NCI-H2171 (cell line): ENCODE results near the gene SEC24B.

Experiments used
- DNase-seq: peaks from one replicate; lab custom pipeline; 2025; lab: John Stamatoyannopoulos, UW

The SEC24B gene

GRCh38 chr4:109433205-109434006 lies at the start of gene SEC24B:
Gene SEC24B (plus strand): TSS chr4:109433815. CDS start chr4:109433870, 55 bp downstream.
- DNase-seq, result peak; percentile 51

GRCh38 chr4:109383823-109384222 lies 49.8 kb upstream of the SEC24B start:
- DNase-seq, result peak; percentile 1

- DNase-seq, result no peak
Measured at GRCh38 chr4:109385260-109385659, 48.4 kb upstream of the SEC24B start.

GRCh38 chr4:109389369-109390114 lies 44.1 kb upstream of the SEC24B start:
- no peak for DNase-seq

GRCh38 chr4:109390115-109390768 lies 43.4 kb upstream of the SEC24B start:
- no peak for DNase-seq

- no peak for DNase-seq
Measured at GRCh38 chr4:109395694-109396093, 37.9 kb upstream of the SEC24B start.

GRCh38 chr4:109398928-109399327 lies 34.7 kb upstream of the SEC24B start:
- DNase-seq, result no peak

GRCh38 chr4:109406337-109406931 lies 27.2 kb upstream of the SEC24B start:
- peak; percentile 1 for DNase-seq

- DNase-seq, result no peak
Measured at GRCh38 chr4:109407027-109407737, 26.4 kb upstream of the SEC24B start.

GRCh38 chr4:109408711-109409110 lies 24.9 kb upstream of the SEC24B start:
- no peak for DNase-seq

- no peak for DNase-seq
Measured at GRCh38 chr4:109410226-109410625, 23.4 kb upstream of the SEC24B start.

- no peak for DNase-seq
Measured at GRCh38 chr4:109410776-109411175, 22.8 kb upstream of the SEC24B start.

GRCh38 chr4:109411964-109412363 lies 21.7 kb upstream of the SEC24B start:
- DNase-seq, result no peak

GRCh38 chr4:109412776-109413175 lies 20.8 kb upstream of the SEC24B start:
- DNase-seq, result no peak

GRCh38 chr4:109414938-109415337 lies 18.7 kb upstream of the SEC24B start:
- no peak for DNase-seq

GRCh38 chr4:109418588-109418987 lies 15.0 kb upstream of the SEC24B start:
- DNase-seq, result no peak

GRCh38 chr4:109419679-109420078 lies 13.9 kb upstream of the SEC24B start:
- DNase-seq, result no peak

- no peak for DNase-seq
Measured at GRCh38 chr4:109424093-109424841, 9.3 kb upstream of the SEC24B start.

GRCh38 chr4:109425405-109425804 lies 8.2 kb upstream of the SEC24B start:
- DNase-seq, result no peak

GRCh38 chr4:109429545-109429944 lies 4.1 kb upstream of the SEC24B start:
- DNase-seq, result no peak

GRCh38 chr4:109432203-109432602 lies 1.4 kb upstream of the SEC24B start:
- DNase-seq, result no peak
